Panc1 (cell line): ENCODE data around the gene B4GALT2.

ENCODE experiments used
- CTCF ChIP-seq: fragments of 450-650 bp; IDR thresholded peaks from 2 replicates; pipeline ENCODE4 v1.5.1; 2017; ENCODE audit warnings: mild to moderate bottlenecking
- POLR2AphosphoS5 ChIP-seq: IDR thresholded peaks from 2 replicates; pipeline ENCODE4 v1.6.1; 2012; ENCODE audit warnings: mild to moderate bottlenecking, low read depth, low read length, moderate library complexity
- REST ChIP-seq, 2 experiments: IDR thresholded peaks; 2 replicates each; pipeline ENCODE4 v1.6.1; 2011 to 2012; ENCODE audit warnings: low read depth in 2 of 2, control low read depth in 1 of 2, low read length in 1 of 2, mild to moderate bottlenecking in 1 of 2, moderate library complexity in 1 of 2; ENCODE audit not compliant: insufficient read depth in 1 of 2

GRCh38 chr1:43971336-43971980 lies 7.6 kb upstream of the B4GALT2 start:
- TF ChIP-seq CTCF (no peak), REST (IDR thresholded peaks at IDR 0.05; ENCODE audit: insufficient read depth in 1 of 2, low read depth in 2 of 2, low read length in 1 of 2) (no peak), POLR2AphosphoS5 (no peak)
